ENCODE results near the gene MBNL2.

The MBNL2 gene

DNA sequence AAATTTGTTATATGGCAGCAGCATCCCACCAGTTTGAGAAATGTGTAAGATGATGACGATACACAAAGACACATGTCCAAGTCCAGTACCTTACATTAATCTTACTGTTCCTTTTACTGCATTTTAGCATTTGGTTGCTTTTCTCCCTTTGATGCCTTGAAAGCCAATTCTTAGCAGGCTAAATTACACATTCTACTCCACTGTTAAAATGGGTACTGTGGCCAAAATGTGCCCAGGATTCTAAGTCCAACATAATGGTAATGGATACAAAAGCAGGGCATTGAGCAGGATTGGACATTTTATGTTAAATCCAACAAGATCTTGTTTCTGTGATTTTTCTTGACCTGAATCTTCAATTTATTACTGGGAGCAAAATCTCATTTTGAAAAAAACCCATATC, 159.1 kb downstream of the MBNL2 start:
- no peak for DNase-seq (ENCODE audit: low read depth in 2 of 2)

DNA sequence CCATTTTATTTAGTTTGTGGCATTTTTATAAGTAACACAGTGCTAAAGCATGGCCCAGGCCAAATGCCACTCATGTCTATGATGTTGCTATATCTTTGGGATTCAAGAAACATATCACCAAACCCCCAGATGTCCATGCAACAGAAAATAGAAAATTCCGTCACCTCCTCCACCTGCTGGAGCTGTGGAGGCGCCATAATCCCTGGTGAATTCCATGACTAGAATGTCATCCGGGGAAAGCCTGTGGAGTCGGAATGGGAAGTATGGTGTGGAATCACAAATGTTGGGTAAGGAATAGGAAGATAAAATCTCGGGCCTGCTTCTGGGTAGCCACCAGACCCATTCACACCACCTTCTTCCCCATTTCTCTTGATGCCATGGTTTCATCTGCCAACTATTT, 160.1 kb downstream of the MBNL2 start:
- DNase-seq (ENCODE audit: low read depth in 2 of 2), result no peak

DNA sequence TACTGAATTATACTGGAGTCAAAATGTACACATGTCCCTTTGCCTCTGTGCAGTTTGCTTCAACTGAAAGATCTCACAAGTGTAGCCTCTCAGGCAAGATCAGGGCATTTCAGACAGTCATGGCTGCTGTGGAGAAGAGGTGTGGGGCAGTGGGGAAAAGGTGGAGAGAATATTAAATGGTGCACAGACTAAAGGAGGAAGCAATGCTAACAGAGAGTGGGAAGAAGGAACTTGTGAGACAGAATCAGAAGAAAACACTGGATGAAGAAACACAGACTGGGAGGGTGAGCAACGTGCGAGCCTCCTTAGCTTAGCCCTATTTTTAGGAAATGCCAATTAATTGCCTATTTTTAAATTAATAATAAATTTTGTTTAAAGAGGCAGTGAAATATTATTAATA, 162.2 kb downstream of the MBNL2 start:
- no peak for DNase-seq (ENCODE audit: low read depth in 2 of 2)

DNA sequence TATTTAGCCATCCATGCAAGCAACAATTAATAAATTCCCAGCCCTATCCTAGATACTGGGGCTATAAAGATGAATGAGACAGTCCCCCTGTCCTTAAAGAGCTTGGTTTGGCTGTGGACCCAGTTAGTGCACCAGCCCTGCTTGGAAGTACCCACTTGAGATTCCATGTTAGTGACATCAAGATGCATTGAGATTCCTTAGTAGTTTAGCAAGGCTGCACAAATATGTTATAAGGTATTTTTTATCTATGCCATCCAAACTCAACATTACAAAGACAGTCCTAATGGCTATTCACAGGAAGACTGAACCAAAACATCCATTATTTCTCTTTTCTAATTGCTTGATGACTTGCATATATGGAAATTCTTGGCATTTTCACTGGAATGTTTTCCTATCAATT, 163.0 kb downstream of the MBNL2 start:
- no peak for DNase-seq (ENCODE audit: low read depth in 2 of 2)

DNA sequence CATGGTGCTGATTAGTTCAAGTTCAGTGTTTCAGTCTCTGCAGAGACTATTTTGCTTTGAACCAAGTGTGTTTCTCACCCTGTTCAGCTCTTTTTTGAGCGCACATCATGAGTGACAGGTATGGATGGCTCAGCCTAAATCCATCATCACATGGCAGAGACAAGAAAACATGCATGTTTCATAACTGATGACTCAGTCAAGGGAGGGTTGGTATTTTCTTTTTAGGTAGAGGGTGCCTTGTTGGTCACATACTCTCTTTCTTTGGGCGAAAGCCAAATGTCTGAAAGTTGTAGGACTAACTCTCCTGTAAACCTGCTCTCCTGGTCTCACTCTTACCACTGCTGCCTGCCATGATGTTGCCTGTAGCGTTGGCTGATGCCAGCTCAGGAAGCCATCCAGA, 163.7 kb downstream of the MBNL2 start:
- DNase-seq (ENCODE audit: low read depth in 2 of 2), result no peak

DNA sequence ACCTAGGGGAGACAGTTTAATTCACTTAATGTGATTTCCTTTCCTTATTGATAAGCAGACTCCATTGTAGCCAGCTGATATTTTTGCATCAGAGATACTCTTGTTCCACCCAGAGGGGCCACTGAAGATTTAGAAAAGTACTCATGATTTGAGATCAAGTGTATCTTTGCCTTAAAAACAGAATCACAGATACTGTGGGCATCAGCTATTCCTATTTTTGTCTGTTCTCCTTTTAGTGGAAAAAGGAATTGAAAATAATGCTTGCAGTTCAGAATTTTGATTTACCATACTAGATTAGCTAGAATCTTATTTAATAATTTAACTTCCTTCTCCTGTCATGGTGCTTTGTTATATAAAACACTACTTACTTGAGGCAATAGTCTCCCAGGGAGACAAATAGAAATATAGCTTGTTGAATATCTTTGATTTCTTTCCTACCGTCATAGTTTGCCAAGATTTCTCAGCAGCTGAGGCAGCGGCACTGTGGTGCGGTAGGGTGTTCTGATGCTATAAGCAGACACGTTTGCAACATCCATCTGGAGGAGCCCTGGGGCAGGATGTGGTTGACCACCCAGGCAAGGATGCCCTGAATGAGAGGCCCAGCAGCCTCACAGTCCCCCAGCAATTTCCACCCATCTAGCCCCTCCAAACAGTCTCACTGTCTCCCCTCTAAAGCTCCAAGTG, 164.8 kb downstream of the MBNL2 start:
- DNase-seq (ENCODE audit: low read depth in 2 of 2), result no peak

DNA sequence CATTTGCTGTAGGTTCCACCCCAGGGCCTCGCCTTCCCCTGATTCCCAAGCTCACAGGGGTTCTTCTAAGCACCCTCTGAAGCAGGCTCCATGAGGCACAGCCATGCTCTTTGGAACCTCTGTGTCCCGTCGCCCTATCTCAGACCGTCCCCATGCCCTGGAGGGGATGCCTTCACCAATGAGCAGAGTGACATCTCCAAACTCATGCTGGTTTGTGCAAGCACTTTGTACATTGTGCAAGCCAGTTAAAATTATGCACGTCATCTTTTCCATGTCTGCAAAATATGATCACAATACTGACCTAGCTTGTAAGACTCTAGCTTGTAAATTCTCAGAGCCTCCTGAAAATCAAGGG, 165.3 kb downstream of the MBNL2 start:
- no peak for DNase-seq (ENCODE audit: low read depth in 2 of 2)

DNA sequence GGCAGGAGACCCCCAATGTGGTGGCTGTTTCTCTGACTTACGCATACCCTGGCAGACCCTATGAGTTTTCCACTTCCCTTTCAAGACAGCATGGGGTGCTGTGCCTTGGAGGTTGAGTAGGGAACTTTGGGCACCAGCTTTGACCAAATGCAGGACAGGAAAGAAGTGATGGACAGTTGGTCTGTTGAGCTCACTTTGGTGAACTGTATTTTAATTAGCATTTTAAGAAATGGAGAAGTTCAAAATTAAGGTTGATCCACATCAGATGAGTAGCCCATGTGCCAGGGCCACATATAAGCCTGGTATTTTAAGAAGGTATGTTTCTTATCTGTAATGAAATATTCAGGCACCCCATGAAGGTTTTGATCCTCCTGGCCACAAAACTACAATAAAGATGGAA, 165.8 kb downstream of the MBNL2 start:
- DNase-seq (ENCODE audit: low read depth in 2 of 2), result no peak

DNA sequence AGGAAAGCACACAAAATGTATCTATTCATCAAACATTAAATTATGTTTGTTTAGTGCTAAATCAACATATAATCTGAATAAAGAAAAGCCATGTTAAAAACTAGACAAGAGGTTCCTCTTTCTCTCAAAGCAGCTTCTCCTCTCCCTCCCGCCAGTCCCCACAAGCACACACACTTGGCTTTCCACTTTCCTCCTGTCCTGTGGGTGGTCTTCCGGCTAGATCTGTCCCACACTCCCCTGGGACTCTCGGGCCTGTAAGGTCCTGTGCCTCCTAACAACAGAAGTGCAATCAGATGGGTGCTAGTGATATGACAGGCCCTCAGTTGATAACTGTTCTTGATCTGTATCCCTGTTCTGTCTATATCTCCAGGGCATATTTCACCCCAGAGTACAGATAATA, 166.2 kb downstream of the MBNL2 start:
- DNase-seq (ENCODE audit: low read depth in 2 of 2), result no peak

DNA sequence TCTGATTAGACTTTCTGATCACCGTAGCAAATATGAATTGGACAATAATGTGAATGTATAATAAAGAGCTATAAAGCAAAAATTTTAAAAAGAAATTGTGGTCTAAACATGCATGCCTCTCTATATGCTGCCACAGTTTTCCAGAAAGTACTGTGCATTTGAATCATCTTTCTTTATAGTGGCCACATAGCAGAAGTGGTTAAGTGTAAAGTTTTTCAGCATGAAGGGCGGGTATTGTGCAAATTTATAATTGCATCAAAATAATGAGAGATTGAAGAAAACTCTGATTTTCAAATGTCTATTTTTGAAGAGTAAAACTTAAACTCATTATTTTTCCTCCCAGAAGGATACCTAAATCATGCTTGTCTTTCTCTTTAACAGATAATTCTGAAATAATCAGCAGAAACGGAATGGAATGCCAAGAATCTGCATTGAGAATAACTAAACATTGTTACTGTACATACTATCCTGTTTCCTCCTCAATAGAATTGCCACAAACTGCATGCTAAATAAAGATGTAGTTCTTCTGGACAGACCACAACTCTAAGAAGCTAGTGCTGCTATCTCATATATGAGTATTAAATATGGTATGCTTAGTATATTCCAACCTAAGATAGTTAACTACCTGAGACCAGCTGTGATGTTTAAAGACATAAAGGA, 168.9 kb downstream of the MBNL2 start:
- no peak for DNase-seq (ENCODE audit: low read depth in 2 of 2)

DNA sequence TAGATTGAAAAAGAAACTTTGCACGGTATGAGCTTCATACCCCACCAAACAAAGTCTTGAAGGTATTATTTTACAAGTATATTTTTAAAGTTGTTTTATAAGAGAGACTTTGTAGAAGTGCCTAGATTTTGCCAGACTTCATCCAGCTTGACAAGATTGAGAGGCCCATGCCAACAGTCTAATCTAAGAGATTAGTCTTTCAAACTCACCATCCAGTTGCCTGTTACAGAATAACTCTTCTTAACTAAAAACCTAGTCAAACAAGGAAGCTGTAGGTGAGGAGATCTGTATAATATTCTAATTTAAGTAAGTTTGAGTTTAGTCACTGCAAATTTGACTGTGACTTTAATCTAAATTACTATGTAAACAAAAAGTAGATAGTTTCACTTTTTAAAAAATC, 169.9 kb downstream of the MBNL2 start:
- DNase-seq (ENCODE audit: low read depth in 2 of 2), result no peak

DNA sequence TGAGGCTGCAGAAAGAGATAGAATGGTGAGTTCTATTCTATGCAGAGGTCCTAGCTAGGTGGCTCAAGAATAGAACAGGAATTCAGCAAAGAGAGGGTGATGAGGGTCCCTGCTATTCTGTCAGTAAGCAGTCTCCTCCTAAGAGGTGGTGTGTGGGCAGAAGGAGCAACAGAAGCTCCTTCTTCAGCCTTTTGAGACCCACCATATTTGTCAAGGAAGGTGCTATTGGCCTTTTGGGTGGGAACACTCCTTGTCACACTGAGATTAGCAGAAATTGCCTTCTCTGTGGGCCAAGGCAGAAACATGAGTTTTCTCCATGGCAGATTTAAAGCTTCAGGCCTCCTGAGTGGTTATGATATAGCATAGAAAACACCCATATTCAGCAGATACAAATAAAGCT, 172.4 kb downstream of the MBNL2 start:
- DNase-seq (ENCODE audit: low read depth in 2 of 2), result no peak

DNA sequence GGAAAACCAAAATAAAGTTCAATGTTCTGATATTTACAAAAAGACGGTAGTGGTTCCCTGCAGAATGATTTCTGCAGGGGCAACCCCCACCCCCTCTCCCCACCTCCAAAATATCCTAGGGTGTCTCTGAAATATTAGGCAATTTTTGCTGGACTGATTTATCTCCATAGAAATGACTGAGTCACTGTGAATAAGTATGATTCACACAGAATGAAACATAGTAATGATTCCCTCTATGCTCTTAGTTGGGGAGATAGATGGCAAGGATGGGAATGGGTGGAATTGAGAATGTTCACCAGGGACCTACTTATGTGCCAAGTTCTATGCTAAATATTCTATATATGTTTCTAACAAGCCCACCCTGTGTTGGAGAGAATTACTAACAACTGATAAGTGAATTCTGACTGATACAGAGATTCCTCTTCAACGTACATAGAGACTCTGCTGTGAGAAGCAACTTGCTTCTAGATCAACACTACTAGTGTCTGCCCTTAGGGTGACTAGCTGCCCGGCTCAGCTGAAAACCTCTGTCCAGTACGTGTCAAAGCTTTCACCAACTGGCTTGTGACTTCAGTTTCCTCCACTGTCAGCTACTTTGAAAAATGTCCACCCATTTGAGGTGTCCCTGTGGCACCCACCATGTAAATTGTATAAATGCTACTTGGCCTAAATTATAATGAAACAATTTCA, 173.5 kb downstream of the MBNL2 start:
- no peak for DNase-seq (ENCODE audit: low read depth in 2 of 2)

DNA sequence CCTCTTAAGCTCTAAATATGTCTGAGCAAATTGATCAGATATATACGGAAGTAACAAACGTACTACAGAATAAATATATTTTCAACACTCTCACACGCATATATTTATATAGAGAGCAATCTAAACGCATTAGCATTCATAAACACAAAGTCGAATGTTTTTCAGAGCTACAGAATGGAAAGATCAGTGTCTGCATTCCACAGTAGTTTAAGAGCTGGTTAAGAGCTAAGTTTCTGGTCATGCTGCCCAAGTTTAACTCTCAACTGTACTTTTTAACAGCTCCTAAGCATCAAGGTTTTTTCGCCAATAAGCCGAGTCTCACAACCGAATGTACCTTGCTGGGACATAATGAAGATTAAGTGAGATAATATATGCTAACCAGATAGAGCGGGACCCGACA, 175.1 kb downstream of the MBNL2 start:
- DNase-seq (ENCODE audit: low read depth in 2 of 2), result no peak

DNA sequence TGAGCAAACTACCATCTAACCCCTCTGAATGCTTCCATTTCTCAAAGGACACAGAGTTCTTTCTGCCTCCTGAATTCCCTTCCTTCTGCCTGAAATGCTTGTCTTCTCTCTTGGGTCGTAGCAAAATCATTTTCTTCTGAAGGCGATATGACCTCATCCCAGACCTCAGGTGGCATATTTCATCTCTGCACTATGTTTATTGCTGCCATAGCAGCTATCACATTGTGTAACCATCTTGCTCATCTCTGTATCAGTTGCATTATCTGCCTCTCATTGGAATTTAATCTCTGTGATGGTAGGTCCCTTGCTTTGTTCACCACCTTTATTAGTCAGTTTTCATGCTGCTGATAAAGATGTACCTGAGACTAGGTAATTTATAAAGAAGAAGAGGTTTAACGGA, 179.3 kb downstream of the MBNL2 start:
- DNase-seq (ENCODE audit: low read depth in 2 of 2), result no peak

DNA sequence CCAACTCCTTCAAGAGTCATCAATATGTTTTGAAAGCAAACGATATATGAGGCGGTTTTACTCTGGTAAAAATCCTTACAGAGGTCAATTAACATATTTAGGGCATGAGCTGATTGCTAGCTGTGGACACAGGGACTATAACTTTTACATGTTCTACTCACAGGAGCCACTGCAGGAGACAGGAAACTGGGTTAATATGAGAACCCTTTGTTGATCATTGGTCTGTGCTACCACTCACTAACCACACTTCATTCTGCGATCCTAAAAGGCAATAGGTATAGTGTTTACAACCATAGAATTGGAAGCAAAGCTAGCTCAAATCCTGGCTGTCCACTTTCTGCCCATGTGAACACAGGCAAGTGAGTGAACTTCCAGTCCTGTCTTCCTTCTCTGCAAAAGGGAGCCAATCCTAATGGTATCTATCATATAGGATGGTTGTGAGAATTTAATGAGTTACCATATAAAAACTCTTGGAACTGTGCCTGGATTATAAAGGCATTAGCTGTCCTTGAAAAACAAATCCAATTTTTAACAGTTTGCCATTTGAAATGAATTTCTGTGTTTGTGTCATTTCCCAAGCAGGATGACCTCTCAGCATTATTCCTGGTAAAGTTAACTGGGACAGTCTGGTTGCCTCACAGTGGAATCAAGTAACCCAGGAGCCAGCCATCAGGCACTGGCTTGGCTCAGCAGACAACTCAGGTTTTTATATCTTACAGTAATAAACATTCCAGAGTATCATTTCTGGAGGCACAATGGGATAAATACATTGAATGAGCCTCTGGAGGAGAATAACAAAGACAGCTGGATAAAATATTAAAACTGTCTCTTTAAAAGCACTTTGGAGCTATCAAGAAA, 182.0 kb downstream of the MBNL2 start:
- DNase-seq (ENCODE audit: low read depth in 2 of 2), result no peak

DNA sequence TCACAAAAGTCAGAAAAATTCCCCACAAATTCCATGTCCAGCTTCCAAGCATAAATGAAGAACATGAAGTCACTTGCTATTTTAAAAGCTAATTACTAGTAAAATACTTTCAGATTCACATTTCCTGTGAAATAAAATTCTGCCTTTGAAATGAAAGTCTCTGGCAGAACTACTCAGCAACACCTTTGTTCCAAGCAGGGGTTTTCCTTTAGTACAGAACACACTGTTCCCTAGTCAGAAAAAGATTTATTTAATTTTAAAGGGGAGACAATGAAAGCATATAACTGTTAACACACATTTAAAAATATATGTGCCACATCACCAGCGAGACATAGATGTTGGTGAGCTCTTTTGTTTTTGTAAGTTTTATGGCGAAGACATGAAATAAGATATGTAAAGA, 185.4 kb downstream of the MBNL2 start:
- DNase-seq (ENCODE audit: low read depth in 2 of 2), result no peak

DNA sequence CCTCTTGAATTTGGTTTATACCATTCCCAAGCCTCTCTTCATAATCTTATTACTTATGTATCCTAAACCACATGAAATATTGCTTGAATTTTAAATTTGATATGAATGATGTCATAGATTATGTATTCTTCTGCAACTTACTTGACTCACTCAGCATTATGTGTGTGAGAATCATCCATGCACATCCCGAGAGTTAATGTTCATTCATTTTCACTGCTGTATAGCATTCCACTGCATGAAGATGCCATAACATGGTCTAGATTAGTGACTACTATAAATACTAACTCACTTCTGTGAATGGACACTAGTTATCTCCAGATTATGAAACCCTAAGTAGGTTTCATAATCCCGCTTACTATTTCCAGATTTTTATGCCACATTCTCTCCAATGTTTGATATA, 186.8 kb downstream of the MBNL2 start:
- DNase-seq (ENCODE audit: low read depth in 2 of 2), result no peak

DNA sequence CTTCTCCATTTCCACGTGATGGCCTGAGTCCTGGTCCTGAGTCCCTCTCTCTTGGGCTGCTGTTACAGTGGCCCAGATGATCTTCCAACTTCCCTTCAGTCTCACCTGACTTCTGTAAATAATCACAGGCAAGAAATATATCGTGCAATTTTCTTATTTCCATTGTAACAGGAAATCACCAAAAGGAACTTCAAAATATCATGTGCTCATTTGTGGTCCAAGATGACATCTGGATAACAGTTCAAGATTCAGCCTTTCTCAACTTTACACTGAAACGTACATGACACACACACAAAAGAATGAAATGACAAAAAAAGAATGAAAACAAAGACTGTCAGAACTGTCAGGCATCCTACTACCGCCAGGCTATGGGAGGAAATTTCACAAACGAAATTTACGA, 189.9 kb downstream of the MBNL2 start:
- DNase-seq (ENCODE audit: low read depth in 2 of 2), result no peak

DNA sequence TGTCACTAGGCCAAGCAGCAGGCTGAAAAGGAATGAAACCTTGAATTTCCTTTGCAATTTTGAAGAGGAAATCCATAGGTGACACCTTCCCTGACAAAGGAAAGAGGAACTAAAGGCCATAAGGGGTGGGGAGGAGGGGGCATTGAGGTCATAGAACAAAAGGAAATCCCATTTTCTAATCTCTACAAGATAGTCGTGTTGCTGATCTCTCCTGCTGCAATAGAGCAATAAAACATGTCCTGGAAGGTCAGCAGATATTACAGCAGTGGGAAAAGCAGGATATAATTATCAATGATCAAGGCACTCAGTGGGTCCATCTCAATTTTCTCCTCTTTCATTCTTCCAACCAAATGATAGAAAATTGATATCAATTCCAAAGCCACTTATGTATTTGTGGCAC, 191.6 kb downstream of the MBNL2 start:
- no peak for DNase-seq (ENCODE audit: low read depth in 2 of 2)

DNA sequence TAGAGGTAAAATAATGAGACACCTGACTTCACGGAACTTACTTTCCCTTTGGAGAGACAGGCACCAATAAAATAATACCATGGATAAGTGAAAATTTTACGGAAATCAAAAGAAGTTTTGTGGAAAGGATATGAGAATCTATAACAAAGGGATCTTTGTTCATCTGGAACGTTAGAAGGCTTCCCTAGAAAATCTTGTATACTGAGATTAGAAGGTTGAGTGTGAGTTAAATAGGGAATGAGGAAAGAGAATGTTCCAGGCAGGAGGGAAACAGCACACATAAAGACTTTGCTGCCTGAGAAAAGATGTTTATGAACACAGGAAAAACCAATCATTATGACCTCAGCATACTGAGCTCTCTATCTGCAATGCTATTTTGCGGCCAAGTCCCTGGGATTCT, 192.3 kb downstream of the MBNL2 start:
- no peak for DNase-seq (ENCODE audit: low read depth in 2 of 2)

DNA sequence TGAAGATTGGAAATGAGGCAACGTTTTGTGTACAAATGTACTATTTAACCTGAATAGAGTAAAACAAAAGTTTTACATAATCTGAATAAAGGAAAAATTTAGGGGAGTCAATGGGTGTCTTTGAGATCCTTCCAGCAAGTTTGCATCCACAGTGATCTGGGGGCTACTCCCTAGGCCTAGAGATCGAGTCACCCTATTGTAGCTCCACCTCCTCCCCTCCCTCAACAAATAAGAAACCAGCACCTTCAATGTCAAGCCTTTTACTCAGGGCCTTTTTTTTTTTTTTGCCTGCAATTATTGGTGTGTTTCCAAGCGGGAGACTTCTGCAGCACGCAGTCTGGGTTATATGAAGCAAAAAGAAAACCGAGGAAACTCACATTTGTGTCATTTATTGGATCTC, 195.6 kb downstream of the MBNL2 start:
- DNase-seq (ENCODE audit: low read depth in 2 of 2), result no peak

All from activated CD8-positive, alpha-beta memory T cell treated with anti-CD3 and anti-CD28 coated beads for 4 hours (primary cell).